GM12891 (cell line): ENCODE measurements around the gene RBM28.
"Not testable (repeated sequence)": the region's sequence is repeated elsewhere in the genome, so short reads cannot be mapped to it uniquely, and the experiment has no call there.

ENCODE experiments used
- DNase-seq: peaks from one replicate; pipeline ENCODE4 v3.0.0; 2011; ENCODE audit warnings: low spot score; ENCODE audit not compliant: insufficient read length
- FAIRE-seq: peaks from 2 replicates; lab custom pipeline; 2011; peaks lifted over from hg19 to GRCh38; lab: Jason Lieb, UNC
- PAX5 ChIP-seq: IDR thresholded peaks from 2 replicates; pipeline ENCODE4 v1.6.1; 2011; ENCODE audit warnings: low read length, moderate library complexity, mild to moderate bottlenecking; ENCODE audit not compliant: insufficient read depth, severe bottlenecking
- POLR2A ChIP-seq: IDR thresholded peaks from 2 replicates; pipeline ENCODE4 v1.6.1; 2011; ENCODE audit warnings: low read depth, low read length, control low read depth
- POLR2AphosphoS5 ChIP-seq: IDR thresholded peaks from 2 replicates; pipeline ENCODE4 v1.6.1; 2011; ENCODE audit warnings: low read depth, low read length, control low read depth
- POU2F2 ChIP-seq: IDR thresholded peaks from 2 replicates; pipeline ENCODE4 v1.6.1; 2011; ENCODE audit warnings: low read depth, mild to moderate bottlenecking, control low read depth, low read length, moderate library complexity
- SPI1 ChIP-seq: IDR thresholded peaks from 2 replicates; pipeline ENCODE4 v1.6.1; 2011; ENCODE audit warnings: low read depth, low read length, control low read depth
- TAF1 ChIP-seq: IDR thresholded peaks from 2 replicates; pipeline ENCODE4 v1.6.1; 2011; ENCODE audit warnings: low read depth, low read length, control low read depth

RBM28 gene

DNA sequence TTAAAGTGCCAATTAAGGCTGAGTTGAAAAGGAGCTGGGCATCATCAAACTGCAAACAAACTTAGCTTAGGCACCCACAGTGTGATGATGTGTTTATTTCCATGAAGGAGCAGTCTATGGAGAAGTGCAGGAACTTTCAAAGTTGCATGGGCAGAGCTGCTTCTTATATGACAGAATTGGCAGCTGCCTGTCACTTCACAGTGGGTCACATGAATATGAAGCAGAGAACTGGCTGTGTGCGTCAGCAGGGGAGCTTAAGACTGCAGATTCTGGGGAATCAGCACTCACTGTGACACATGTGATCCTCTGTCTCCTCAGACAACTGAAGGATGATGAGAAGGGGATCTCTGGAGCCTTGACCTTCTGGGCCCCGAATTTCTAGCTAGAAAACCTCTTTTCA, 36.6 kb downstream of the RBM28 start:
- FAIRE-seq (no peak), DNase-seq (no peak)
- TF ChIP-seq POU2F2 (no peak), PAX5 (no peak), POLR2AphosphoS5 (no peak), TAF1 (no peak), POLR2A (no peak), SPI1 (no peak)

DNA sequence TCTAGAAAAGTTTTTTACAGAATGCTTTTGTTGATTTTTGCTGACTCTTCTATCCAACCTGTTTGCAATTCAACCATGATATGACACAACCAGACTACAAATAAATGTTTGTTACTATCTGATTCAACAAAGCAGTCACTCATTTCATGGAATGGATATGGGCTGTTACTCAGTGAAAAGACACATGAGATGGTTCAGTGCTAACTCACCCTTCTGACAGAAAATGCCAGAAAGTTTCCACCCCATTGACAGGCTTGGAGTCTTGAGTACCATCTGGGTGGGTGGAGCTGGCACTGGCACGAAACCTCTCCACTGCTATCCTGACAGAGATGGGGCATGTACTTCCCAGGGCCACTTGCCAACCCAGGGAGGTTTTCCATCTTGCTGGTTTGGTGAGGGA, 39.5 kb downstream of the RBM28 start:
- TF ChIP-seq POLR2A, result no peak
- no peak for TF ChIP-seq POU2F2
- no peak for TF ChIP-seq PAX5
- no peak for TF ChIP-seq POLR2AphosphoS5
- TF ChIP-seq TAF1, result no peak
- TF ChIP-seq SPI1, result no peak
- DNase-seq, result no peak
- FAIRE-seq, result no peak

DNA sequence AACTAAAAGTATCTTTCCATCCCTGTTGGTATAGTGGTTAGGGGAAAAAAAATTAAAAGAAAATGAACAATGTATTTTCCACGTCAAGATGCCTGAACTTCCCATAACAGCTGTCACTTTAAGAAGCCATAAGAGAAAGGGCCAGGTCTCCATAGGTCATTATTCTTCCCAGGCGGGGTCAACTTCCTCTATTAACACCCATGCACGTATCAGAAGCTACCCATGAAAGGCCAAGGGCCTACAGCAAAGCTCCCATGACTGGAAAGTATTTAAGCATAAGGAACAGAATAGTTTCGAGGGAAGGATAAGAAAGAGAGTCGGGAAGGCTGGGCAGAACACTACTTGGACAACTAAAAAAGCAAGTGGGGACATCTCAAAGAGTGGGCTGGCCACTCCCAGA, 40.1 kb downstream of the RBM28 start:
- TF ChIP-seq POLR2A (no peak), POU2F2 (no peak), TAF1 (no peak), SPI1 (no peak), PAX5 (no peak), POLR2AphosphoS5 (no peak)
- no peak for FAIRE-seq
- DNase-seq, result no peak

- DNase-seq (no peak), FAIRE-seq (no peak)
These were observed 40.6 kb downstream of the RBM28 start for GRCh38 chr7:128303133-128303532.

GRCh38 chr7:128302139-128302538, 41.6 kb downstream of the RBM28 start:
- FAIRE-seq, result no peak
- DNase-seq, result no peak

More at GRCh38 chr7:128303133-128303532, 40.6 kb downstream of the RBM28 start:
- TF ChIP-seq POLR2AphosphoS5 (no peak), TAF1 (no peak), SPI1 (no peak), POU2F2 (no peak), POLR2A (no peak), PAX5 (no peak)

DNA sequence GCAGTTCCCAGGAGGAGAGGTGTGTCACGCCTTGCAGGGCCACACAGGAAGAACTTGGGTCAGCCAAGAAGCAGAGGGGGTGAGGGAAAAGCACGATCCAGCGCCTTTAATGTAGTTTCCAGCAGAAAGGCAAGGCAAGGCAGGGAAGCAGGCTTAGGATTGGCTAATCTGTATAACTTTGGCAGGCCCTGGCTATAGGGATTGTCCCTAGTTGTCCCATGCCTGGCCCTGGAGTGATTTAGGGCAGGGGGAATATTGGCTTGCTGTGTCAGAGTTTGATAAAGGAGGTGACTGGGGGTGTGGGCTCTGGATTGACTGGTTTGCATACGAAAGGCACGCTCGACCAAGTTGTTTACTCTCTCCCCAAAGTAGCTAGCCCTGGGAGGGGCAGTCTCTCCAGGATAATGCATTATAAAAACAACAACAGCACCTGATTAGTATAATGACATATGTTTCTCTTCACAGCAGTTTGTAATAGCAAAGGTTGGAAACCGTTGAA, 44.5 kb downstream of the RBM28 start:
- DNase-seq, result no peak

More at GRCh38 chr7:128302139-128302538, 41.6 kb downstream of the RBM28 start:
- TF ChIP-seq POLR2AphosphoS5 (no peak), SPI1 (no peak), PAX5 (no peak), POLR2A (no peak), TAF1 (no peak), POU2F2 (no peak)

DNA sequence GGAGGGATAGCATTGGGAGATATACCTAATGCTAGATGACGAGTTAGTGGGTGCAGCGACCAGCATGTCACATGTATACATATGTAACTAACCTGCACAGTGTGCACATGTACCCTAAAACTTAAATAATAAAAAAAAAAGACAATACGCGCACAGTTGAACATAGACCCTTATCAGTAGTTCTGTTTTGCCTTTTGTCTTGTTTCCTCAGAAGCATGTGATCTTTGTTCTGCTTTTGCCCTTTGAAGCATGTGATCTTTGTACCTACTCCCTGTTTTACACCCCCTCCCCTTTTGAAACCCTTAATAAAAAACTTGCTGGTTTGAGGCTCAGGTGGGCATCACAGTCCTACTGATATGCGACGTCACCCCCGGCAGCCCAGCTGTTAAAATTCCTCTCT, 45.7 kb downstream of the RBM28 start:
- FAIRE-seq, DNase-seq: not testable (repeated sequence)

More for the DNA sequence above, 44.5 kb downstream of the RBM28 start:
- no peak for TF ChIP-seq POLR2A
- TF ChIP-seq POLR2AphosphoS5, result no peak
- TF ChIP-seq POU2F2, result no peak
- no peak for FAIRE-seq

- FAIRE-seq (no peak), DNase-seq (no peak)
- TF ChIP-seq TAF1, result no peak
- TF ChIP-seq PAX5, result no peak
- no peak for TF ChIP-seq POLR2AphosphoS5
- no peak for TF ChIP-seq SPI1
- no peak for TF ChIP-seq POU2F2
These were observed 56.2 kb downstream of the RBM28 start for GRCh38 chr7:128287556-128287955.

DNA sequence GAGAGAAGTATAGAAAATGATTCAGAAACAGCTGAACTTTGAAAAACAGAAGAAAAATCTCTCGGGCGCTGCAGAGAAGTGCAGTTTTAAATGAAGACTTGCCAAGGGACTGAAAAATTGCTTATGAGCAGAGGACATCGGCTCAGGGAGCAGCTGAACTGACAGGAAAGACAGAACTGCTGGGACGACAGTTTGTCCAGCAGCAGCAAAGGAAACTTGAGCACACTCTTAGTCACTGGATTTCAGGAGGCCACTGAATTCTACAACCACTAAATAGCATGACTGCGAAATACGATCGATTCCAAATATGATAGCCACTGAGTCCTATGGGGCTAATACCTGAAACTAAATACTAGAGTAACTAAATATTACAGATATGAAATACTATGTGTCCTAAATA, 59.6 kb downstream of the RBM28 start:
- TF ChIP-seq POLR2AphosphoS5, result no peak
- TF ChIP-seq POU2F2, result no peak
- no peak for TF ChIP-seq POLR2A
- TF ChIP-seq TAF1, result no peak
- TF ChIP-seq PAX5, result no peak
- TF ChIP-seq SPI1, result no peak
- DNase-seq (no peak), FAIRE-seq (no peak)

GRCh38 chr7:128281605-128282380, 61.9 kb downstream of the RBM28 start:
- FAIRE-seq (no peak), DNase-seq (no peak)
- TF ChIP-seq SPI1 (no peak), POU2F2 (no peak), POLR2AphosphoS5 (no peak), PAX5 (no peak), TAF1 (no peak), POLR2A (no peak)

GRCh38 chr7:128280451-128280850, 63.3 kb downstream of the RBM28 start:
- not testable (repeated sequence) for DNase-seq, FAIRE-seq
